Measurements from ENCODE around the gene KRTAP4-6.
"Not testable (repeated sequence)": the region's sequence is repeated elsewhere in the genome, so short reads cannot be mapped to it uniquely, and the experiment has no call there.

KRTAP4-6 gene

DNA sequence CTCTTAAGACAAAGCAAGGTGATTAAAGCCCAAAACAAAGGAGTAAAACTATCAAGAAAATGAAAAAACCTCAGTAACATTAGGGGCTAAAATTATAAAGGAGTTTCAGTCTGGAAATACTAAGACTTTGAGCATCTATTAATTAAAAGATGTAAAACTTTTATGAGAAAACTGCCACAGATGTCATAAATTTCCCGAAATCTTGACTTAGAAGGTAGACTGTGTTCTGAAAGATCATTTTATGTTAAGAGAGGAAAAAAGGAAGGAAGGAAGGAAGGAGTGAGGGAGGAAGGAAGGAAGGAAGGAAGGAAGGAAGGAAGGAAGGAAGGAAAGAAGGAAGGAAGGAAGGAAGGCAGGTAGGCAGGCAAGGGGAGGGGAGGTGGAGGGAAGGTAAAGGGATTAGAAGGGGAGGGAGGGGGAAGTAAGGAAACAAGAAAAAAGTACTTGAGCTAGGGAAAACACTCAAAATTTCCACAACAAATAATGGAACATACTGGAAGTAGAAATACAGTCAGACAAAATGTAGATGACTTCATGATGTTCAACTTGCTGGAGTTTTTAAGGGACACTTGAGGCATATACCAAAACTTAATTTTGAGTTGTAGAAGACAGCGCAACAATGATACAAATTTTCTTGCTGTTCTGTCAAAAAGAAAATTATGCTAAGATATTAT lies 7.3 kb upstream of the KRTAP4-6 start:
- no peak for DNase-seq (ENCODE audit: low spot score)

- DNase-seq (ENCODE audit: low spot score), result no peak
Measured at GRCh38 chr17:41145261-41145660, 4.9 kb upstream of the KRTAP4-6 start.

DNA sequence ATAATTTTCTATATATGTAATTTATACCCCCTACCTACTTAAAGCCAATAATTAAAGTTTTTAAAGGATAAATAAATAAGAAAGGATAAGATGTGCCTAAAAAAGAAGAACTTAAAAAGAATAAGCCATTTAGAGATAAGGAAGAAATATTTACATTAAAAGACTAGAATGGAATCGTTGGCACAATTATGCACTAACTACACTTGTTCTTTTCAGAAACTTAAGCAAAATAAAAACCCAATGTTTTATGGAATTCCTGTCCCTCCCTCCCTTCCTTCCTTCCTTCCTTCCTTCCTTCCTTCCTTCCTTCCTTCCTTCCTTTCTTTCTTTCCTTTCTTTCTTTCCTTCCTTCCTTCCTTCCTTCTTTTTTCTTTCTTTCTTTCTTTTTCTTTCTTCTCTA lies 4.5 kb upstream of the KRTAP4-6 start:
- no peak for DNase-seq (ENCODE audit: low spot score)

- DNase-seq (ENCODE audit: low spot score), result no peak
Measured at GRCh38 chr17:41141361-41141760, 1.0 kb upstream of the KRTAP4-6 start.

GRCh38 chr17:41139865-41140264 lies 479 bp downstream of the KRTAP4-6 start:
- DNase-seq (ENCODE audit: low spot score), result not testable (repeated sequence)

DNA sequence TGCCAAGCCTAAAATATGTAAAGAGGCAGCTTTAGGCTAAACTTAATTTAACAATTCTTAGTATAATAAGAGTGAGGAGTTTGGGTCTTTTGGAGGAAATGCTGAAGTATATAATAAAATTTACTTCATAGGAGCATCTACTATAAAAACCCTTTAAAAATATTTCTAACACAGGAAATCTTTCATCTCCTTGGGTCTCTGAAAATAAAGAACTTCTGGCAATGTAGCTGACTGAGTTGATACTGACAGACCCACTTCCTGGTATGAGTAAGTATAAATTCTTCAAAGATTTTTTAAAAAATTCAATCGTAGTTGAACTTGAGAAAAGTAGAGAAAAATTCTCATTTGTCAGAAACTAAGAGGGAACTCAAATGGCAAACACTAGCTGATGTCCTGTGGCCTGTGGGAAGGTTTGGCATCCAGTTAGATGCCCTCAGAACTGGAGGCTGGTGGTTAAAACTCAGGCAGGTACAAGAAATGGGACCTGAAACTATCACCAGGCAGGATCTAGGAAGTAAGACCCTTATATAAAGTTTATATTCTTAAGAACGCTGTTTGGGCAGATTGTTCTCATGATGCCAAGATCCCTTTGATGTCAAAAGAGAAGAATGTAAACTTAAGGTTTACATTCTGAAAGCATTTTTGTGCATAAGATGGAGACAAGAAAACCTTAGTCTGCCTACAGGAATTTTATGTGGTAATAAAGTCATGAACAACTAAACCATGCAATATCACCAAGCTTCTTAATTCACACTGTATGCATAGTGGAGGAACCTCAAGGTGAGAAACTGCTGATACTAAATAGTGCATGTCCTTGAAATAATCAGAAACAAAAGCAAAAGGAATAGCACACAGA lies 6.2 kb downstream of the KRTAP4-6 start:
- no peak for DNase-seq (ENCODE audit: low spot score)

DNA sequence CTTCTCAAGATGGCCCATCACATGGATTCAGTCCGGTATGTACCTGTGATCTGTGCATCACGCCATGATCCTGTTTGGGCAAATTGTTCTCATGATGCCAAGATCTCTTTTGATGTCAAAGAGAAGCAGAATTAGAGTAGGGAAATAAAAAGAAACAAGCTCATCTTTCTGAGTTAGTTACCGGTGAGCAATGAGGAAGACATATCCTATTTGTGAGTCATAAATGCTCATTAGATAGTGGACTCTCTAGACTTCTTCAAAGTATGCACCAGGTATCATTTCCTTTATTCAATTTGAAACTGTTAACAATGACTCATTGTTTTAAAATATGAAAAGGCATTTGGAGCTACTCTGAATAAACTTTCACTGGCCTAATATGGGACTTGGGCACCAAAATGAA lies 8.4 kb downstream of the KRTAP4-6 start:
- no peak for DNase-seq (ENCODE audit: low spot score)

- DNase-seq (ENCODE audit: low spot score), result no peak
Measured at GRCh38 chr17:41127371-41127770, 13.0 kb downstream of the KRTAP4-6 start.

DNA sequence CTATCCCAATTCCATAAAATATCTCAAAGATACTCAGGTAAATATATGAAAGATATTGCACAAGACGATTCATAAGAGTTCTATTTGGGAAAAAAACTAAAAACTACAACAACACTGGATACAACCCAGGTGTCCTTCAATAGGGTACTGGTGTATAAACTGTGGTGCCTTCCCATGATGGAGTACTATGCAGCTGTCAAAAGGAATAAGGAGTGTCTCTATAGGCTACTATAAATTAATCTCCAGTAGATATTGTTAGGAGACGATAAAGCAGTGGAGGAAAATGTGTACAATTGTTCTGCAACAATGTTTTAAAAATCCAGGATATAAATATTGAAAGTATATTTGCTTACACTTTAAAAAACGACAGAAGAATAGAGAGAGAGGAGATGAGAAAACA lies 13.9 kb downstream of the KRTAP4-6 start:
- no peak for DNase-seq (ENCODE audit: low spot score)

- DNase-seq (ENCODE audit: low spot score), result no peak
Measured at GRCh38 chr17:41125064-41125463, 15.3 kb downstream of the KRTAP4-6 start.

GRCh38 chr17:41123991-41124371 lies 16.4 kb downstream of the KRTAP4-6 start, which contains the start of gene KRTAP4-12:
Gene KRTAP4-12, minus strand, starts transcription at chr17:41124182. Its CDS starts 60 bp downstream, at chr17:41124122.
- not testable (repeated sequence) for DNase-seq (ENCODE audit: low spot score)

- DNase-seq (ENCODE audit: low spot score), result not testable (repeated sequence)
Measured at GRCh38 chr17:41123292-41123990, 16.9 kb downstream of the KRTAP4-6 start.

DNA sequence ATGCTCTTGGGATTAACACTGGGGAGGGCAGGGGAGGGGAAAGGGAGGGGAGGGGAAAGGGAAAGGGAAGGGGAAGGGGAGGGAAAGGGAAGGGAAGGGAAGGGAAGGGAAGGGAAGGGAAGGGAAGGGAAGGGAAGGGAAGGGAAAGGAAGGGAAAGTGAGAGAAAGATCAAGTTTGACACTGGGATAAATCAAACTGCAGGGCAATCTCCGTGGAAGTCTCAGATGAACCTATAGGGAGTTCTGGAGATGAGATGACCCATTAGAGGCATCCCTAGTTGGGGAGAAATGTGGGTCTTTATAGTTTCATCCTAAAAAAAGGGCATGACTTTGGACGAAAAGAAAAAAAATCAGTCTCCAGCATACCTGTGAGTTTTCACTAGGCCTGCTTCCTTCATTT lies 18.6 kb downstream of the KRTAP4-6 start:
- DNase-seq (ENCODE audit: low spot score), result no peak

- not testable (repeated sequence) for DNase-seq (ENCODE audit: low spot score)
Measured at GRCh38 chr17:41119696-41120690, 20.4 kb downstream of the KRTAP4-6 start.

DNA sequence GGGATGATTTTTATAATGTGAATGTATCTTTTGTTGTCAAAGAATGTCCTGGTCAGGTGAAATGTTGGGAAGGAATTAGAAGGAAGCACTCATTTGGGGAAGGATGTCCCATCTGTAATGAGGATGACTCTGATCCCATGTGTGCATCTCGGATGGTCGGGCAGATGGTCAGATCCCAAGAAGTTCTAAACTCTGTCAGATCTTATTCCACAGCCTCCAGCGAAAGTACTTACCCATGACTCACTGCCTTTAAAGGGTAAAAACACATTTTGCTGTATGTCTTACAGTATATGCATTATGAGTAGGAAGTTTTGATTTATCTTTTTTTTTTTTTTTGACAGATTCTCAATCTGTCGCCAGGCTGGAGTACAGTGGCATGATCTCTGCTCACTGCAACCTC lies 21.6 kb downstream of the KRTAP4-6 start:
- no peak for DNase-seq (ENCODE audit: low spot score)

DNA sequence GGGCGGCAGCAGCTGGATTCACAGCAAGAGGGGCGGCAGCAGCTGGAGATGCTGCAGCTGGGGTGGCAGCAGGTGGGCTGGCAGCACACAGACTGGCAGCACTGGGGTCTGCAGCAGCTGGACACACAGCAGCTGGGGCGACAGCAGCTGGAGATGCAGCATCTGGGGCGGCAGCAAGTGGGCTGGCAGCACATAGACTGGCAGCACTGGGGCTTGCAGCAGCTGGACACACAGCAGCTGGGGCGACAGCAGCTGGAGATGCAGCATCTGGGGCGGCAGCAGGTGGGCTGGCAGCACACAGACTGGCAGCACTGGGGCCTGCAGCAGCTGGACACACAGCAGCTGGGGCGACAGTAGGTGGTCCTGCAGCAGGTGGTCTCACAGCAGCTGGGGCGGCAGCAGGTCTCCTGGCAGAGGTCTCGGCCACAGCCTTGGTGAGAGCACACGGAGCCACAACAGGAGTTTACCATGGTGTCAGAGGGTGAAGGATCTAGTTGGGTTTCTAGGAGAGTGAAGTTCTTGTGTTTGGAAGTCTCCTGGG lies 22.4 kb downstream of the KRTAP4-6 start, which contains the start of gene KRTAP4-11:
TSS of gene KRTAP4-11 (minus strand) at position 528 of the 541 bp plus-strand sequence. CDS start at position 470, 58 bp downstream.
- DNase-seq (ENCODE audit: low spot score), result not testable (repeated sequence)

DNA sequence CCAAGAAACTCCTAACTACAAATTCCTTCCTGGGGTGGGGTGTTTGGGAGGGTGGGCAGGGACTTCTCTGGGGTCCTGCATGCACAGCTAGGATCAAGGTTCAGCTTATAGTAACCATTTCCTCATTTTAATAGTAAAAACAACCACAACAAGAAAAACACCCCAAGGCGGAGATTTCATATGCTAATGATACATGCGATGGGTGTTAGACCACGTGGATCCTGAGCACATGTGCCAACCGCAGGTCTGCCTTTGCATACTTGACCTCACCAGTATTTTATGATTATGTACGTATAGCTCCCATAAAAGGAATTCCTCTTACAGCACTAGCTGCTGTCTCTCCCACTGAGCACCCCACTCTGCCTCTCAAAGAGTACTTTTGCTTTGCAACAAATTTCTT lies 24.0 kb downstream of the KRTAP4-6 start:
- no peak for DNase-seq (ENCODE audit: low spot score)

DNA sequence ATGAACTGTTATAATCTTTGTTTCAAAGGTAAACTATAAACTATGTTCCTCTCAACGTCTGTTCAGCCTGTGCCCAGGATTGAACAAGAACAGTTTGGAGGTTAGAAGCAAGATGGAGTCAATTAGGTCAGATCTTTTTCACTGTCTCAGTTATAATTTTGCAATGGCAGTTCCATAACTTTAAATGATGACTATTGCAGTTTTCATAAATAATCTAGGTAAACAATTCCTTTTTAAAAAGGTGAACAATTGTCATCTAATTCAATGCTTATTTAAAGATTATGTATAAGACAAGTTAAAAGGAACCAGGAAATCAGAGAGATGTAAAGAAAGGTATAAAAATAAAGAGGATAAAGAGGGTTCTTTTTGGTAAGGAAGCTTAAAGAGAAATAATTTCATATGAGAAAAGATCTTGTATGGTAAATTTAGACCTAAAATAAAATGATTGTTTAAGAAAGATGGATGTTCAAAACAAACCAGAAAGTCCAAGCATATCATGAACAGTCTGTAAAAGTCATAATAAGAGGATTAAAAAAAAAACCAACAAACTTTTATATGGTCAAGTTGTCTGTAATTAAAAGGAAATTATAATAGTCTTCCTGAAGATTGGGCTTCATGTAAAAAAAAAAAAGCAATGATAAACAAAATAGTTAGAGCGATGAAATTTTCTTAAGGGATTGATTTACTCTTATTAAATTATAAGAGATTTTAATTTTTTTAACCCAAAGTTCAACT lies 29.0 kb downstream of the KRTAP4-6 start:
- DNase-seq (ENCODE audit: low spot score), result no peak

DNA sequence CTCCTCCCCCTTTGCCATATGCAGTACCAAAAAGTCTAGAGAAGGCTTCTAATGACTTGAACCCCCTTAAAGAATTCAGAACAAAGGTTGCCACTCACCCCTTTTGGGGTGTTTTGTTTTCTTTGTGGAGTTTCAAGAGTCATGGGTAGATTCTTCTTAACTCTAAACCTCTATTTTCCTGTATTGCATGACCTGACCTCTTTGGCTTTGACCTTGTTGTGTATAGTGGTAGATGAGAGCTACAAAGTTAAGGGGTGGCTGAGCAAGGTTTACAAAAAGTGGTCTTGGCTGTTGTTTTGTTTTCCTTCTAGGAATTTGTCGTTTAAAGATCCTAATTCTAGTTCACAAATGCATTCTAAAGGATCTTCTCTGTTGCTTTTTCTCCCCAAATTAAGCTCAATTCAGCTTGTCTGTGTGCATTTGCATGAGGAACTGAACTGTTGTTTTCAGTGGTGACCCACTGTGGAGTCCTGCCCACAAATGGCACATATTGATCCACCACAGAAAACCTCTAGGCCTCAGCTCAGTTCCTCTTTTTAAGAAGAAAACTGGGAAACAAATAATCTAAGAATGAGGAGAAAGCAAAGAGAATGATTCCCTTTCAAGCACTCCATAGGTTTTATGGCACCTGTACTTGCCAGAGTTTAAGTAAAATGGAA lies 31.5 kb downstream of the KRTAP4-6 start:
- DNase-seq (ENCODE audit: low spot score), result not testable (repeated sequence)

Measured in Ammon's horn (tissue), 1 donor.